SK-N-MC (cell line): ENCODE measurements around the gene WDR70.

Experiments used
- EZH2 ChIP-seq: fragments of 200-600 bp; sonication (generic); IDR thresholded peaks from one replicate; pipeline ENCODE4 v1.6.1; 2017; ENCODE audit warnings: antibody characterized with exemption
- FOXP2 ChIP-seq: optimal IDR thresholded peaks from 2 replicates; pipeline ENCODE3; 2011; ENCODE audit warnings: mild to moderate bottlenecking, moderate library complexity; ENCODE audit not compliant: insufficient read depth; ENCODE audit errors: extremely low read length, control extremely low read depth
- POLR2AphosphoS5 ChIP-seq: IDR thresholded peaks from 2 replicates; pipeline ENCODE4 v1.6.1; 2012; ENCODE audit warnings: mild to moderate bottlenecking, low read depth, low read length, borderline replicate concordance

DNA sequence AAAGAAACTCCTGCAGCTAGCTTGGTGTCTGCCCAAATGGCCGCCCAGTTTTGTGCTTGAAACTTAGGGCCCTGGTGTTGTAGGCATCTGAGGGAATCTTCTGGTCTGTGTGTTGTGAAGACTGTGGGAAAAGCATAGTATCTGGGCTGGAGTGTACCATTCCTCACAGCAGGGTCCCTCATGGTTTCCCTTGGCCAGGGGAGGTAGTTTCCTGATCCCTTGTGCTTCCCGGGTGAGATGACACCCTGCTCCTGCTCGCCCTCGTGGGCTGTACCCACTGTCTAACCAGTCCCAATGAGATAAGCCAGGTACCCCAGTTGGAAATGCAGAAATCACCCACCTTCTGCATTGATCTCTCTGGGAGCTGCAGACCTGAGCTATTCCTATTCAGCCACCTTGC, 277.9 kb downstream of the WDR70 start:
- no peak for TF ChIP-seq EZH2
- no peak for TF ChIP-seq POLR2AphosphoS5
- TF ChIP-seq FOXP2: no peak
